HepG2 (cell line): ENCODE measurements around the gene KRT13. TPM values are rescaled to one million over a fixed set of nuclear protein-coding genes. Genes with fewer than 3 reads are reported as not detected.

Experiments
- ATAC-seq: fragments of 200-7000 bp; cut with Tn5 transposase; 3 replicates; pipeline ENCODE4 v1.9.1; 2020; ENCODE audit warnings: mild to moderate bottlenecking, moderate library complexity
- BruUV-seq: library from RNA; stranded (reverse); fragments of 400-500 nt; replicated peaks from 2 replicates; lab custom pipeline; 2021; lab: Mats Ljungman, UMichigan
- CTCF ChIA-PET: fragments of 300-600 bp; formaldehyde crosslinking; extraction: SDS; loops from one replicate; lab custom pipeline; 2021; ENCODE audit warnings: low total read pairs, inconsistent platforms, low intra/inter-chr PET ratio; lab: Yijun Ruan, JAX
- POLR2A ChIA-PET: fragments of 350-600 bp; sonication (Branson Sonifier 250); formaldehyde crosslinking; loops from one replicate; lab custom pipeline; 2020; ENCODE audit warnings: antibody characterized with exemption, inconsistent platforms; lab: Yijun Ruan, JAX
- DNase-seq: peaks from one replicate; pipeline ENCODE4 v3.0.0-alpha.2; 2015; ENCODE audit warnings: low spot score
- FAIRE-seq: peaks from 3 replicates; lab custom pipeline; 2011; peaks lifted over from hg19 to GRCh38; lab: Jason Lieb, UNC
- H2AFZ ChIP-seq: one replicate; pipeline ENCODE4 v1.6.1; 2011; ENCODE audit warnings: low read length, inconsistent platforms
- H3K27ac ChIP-seq: fragments of 300-600 bp; 3 replicates; pipeline ENCODE4 v1.8.0; 2011; ENCODE audit warnings: mixed run types, mild to moderate bottlenecking, mixed read lengths, low read length, inconsistent platforms; ENCODE audit not compliant: insufficient read depth; ENCODE audit errors: extremely low read length
- H3K27me3 ChIP-seq, 2 experiments: fragments of 200-600 bp in 1 of 2; 2 replicates in 1 of 2; 3 replicates in 1 of 2; pipeline versions ENCODE4 v1.6.0 to v1.8.0; 2011; ENCODE audit warnings: low read length in 2 of 2, mild to moderate bottlenecking in 2 of 2, moderate library complexity in 2 of 2, inconsistent platforms in 1 of 2; ENCODE audit not compliant: insufficient read depth in 2 of 2, control insufficient read depth in 1 of 2
- H3K36me3 ChIP-seq, 2 experiments: fragments of 200-600 bp in 1 of 2; replicated peaks in 1 of 2; 2 replicates in 1 of 2; 3 replicates in 1 of 2; pipeline versions ENCODE4 v1.5.1 to v1.8.0; 2011; ENCODE audit warnings: low read length in 2 of 2, inconsistent platforms in 1 of 2; ENCODE audit not compliant: insufficient read depth in 2 of 2, control insufficient read depth in 1 of 2
- H3K4me1 ChIP-seq: 2 replicates; pipeline ENCODE4 v1.5.1; 2012; ENCODE audit warnings: low read length, inconsistent platforms; ENCODE audit not compliant: insufficient read depth
- H3K4me2 ChIP-seq: 2 replicates; pipeline ENCODE4 v1.6.0; 2011; ENCODE audit warnings: low read depth, low read length, inconsistent platforms
- H3K4me3 ChIP-seq, 3 experiments: fragments of 200-600 bp in 1 of 3; sonication (generic), shearing (Covaris generic) in 1 of 3; replicated peaks in 1 of 3; 2 replicates each; pipeline ENCODE4 v1.5.1; 2011 to 2016; ENCODE audit warnings: low read length in 3 of 3, inconsistent platforms in 2 of 3, low read depth in 2 of 3, mild to moderate bottlenecking in 2 of 3, control low read depth in 1 of 3, mixed read lengths in 1 of 3; ENCODE audit not compliant: insufficient read depth in 1 of 3
- H3K79me2 ChIP-seq: one replicate; pipeline ENCODE4 v1.6.1; 2011; ENCODE audit warnings: low read length, inconsistent platforms; ENCODE audit not compliant: insufficient read depth
- H3K9ac ChIP-seq: 2 replicates; pipeline ENCODE4 v1.6.0; 2011; ENCODE audit warnings: mild to moderate bottlenecking, low read depth, low read length, inconsistent platforms; ENCODE audit not compliant: insufficient read depth
- H3K9me3 ChIP-seq: 2 replicates; pipeline ENCODE4 v1.5.1; 2012; ENCODE audit warnings: mild to moderate bottlenecking, low read length
- H4K20me1 ChIP-seq: 2 replicates; pipeline ENCODE4 v1.6.0; 2011; ENCODE audit warnings: inconsistent platforms, mild to moderate bottlenecking, low read length, moderate library complexity; ENCODE audit not compliant: insufficient read depth
- CHCHD3 ChIP-seq: sonication (generic); formaldehyde crosslinking; IDR thresholded peaks from 2 replicates; pipeline ENCODE4 v1.8.0; 2022; ENCODE audit warnings: mild to moderate bottlenecking, missing genetic modification reagents, moderate library complexity
- EED ChIP-seq: sonication (generic); formaldehyde crosslinking; IDR thresholded peaks from 2 replicates; pipeline ENCODE4 v1.5.0; 2020; ENCODE audit warnings: mild to moderate bottlenecking, missing genetic modification reagents
- FOSL2 ChIP-seq: sonication (generic); formaldehyde crosslinking; IDR thresholded peaks from 2 replicates; pipeline ENCODE4 v1.4.0; 2020; ENCODE audit warnings: missing genetic modification reagents
- HES4 ChIP-seq: sonication (generic); formaldehyde crosslinking; IDR thresholded peaks from 2 replicates; pipeline ENCODE4 v1.9.0; 2021; ENCODE audit warnings: mild to moderate bottlenecking, missing genetic modification reagents, borderline replicate concordance
- HMG20A ChIP-seq: IDR thresholded peaks from 2 replicates; pipeline ENCODE4 v1.6.1; 2016; ENCODE audit warnings: borderline replicate concordance
- HNRNPL ChIP-seq: fragments of 200-400 bp; formaldehyde crosslinking; IDR thresholded peaks from 2 replicates; pipeline ENCODE4 v1.6.1; 2017; ENCODE audit warnings: mild to moderate bottlenecking, low read depth, low read length
- NFE2L1 ChIP-seq: sonication (generic); formaldehyde crosslinking; IDR thresholded peaks from 2 replicates; pipeline ENCODE4 v1.4.0; 2020; ENCODE audit warnings: missing genetic modification reagents, mild to moderate bottlenecking, borderline replicate concordance
- POGZ ChIP-seq: sonication (generic); formaldehyde crosslinking; IDR thresholded peaks from 2 replicates; pipeline ENCODE4 v1.4.0; 2020; ENCODE audit warnings: mild to moderate bottlenecking, missing genetic modification reagents
- RFXAP ChIP-seq: sonication (generic); formaldehyde crosslinking; IDR thresholded peaks from 2 replicates; pipeline ENCODE4 v1.4.0; 2020; ENCODE audit warnings: missing genetic modification reagents, borderline replicate concordance
- ZMYM3 ChIP-seq: sonication (generic); formaldehyde crosslinking; IDR thresholded peaks from 2 replicates; pipeline ENCODE4 v1.5.1; 2020; ENCODE audit warnings: mild to moderate bottlenecking, missing genetic modification reagents
- ZNF234 ChIP-seq: sonication (generic); formaldehyde crosslinking; conservative IDR thresholded peaks from 2 replicates; pipeline ENCODE4 v1.5.1; 2020; ENCODE audit warnings: mild to moderate bottlenecking, missing genetic modification reagents
- ZNF251 ChIP-seq: sonication (generic); formaldehyde crosslinking; IDR thresholded peaks from 2 replicates; pipeline ENCODE4 v1.9.0; 2021; ENCODE audit warnings: mild to moderate bottlenecking, missing genetic modification reagents
- ZNF333 ChIP-seq: sonication (generic); formaldehyde crosslinking; IDR thresholded peaks from 2 replicates; pipeline ENCODE4 v1.4.0; 2020; ENCODE audit warnings: mild to moderate bottlenecking, missing genetic modification reagents, borderline replicate concordance
- ZNF567 ChIP-seq: sonication (generic); formaldehyde crosslinking; IDR thresholded peaks from 2 replicates; pipeline ENCODE4 v1.8.1; 2023; ENCODE audit warnings: mild to moderate bottlenecking, missing genetic modification reagents, borderline replicate concordance
- ZNF629 ChIP-seq: sonication (generic); formaldehyde crosslinking; conservative IDR thresholded peaks from 2 replicates; pipeline ENCODE4 v1.5.0; 2020; ENCODE audit warnings: missing genetic modification reagents
- WGBS: methylation state at CpG from one replicate; pipeline ENCODE4 v1.1.6; 2017; ENCODE audit warnings: low lambda C conversion rate; 5-methylcytosine and 5-hydroxymethylcytosine counted together
- in situ Hi-C: cut with HindIII; loops from 2 replicates; pipeline ENCODE4 v1.10.0; 2017; ENCODE audit warnings: low pct_unique_long_range_greater_than_20kb; ENCODE audit not compliant: extremely low pct_ligation_motif_present
- intact Hi-C: fragments of 100-400 bp; cut with micrococcal nuclease; formaldehyde crosslinking; loops from one replicate; pipeline ENCODE4 v1.10.0; 2022; ENCODE audit not compliant: unreplicated experiment
- polyA plus RNA-seq, 8 experiments: library from polyadenylated mRNA; depleted of rRNA in 3 of 8; stranded (reverse) in 7 of 8; unstranded in 1 of 8; fragments of >200 nt; fragmentation: Illumina TruSeq in 4 of 8; extraction: Trizol in 4 of 8; gene quantifications; 2 replicates each; pipeline versions ENCODE4 v1.2.1 to v1.2.3, GENCODE V29; 2011 to 2016; ENCODE audit warnings: low read depth in 4 of 8, missing spikeins in 1 of 8, mixed read lengths in 1 of 8; ENCODE audit not compliant: insufficient read depth in 1 of 8
- total RNA-seq, 5 experiments: library from RNA; depleted of rRNA; stranded (reverse); fragments of >200 nt; fragmentation: Illumina TruSeq; extraction: Trizol; gene quantifications; 2 replicates each; pipeline ENCODE4 v1.2.3, GENCODE V29; 2016; ENCODE audit warnings: low read depth in 1 of 5
- TF ChIP-seq, protein P1 (sequence below): sonication (generic); formaldehyde crosslinking; IDR thresholded peaks from 2 replicates; pipeline ENCODE4 v1.4.0; 2020; ENCODE audit warnings: mild to moderate bottlenecking, missing genetic modification reagents
- TF ChIP-seq, protein P2 (sequence below): sonication (generic); formaldehyde crosslinking; IDR thresholded peaks from 2 replicates; pipeline ENCODE4 v1.4.0; 2020; ENCODE audit warnings: missing genetic modification reagents

The KRT13 gene
- total and polyA plus RNA-seq, 2 of the 13 experiments (the other 11 are each of a cell fraction or from before 2014, with no cell fraction given): not detected

GRCh38 chr17:41547921-41548843, 42.8 kb upstream of the KRT13 start:
- BruUV-seq: no TSS peak
- WGBS: 24% methylated on average over 15 of the region's 23 CpGs
- peaks cover 48% of the 10 kb centered on the region for H3K4me1 ChIP-seq
- peak overlapping the region; percentile 49 for H2AFZ ChIP-seq
- H3K36me3 ChIP-seq: no peaks in the 10 kb centered on the region
- FAIRE-seq: no peak
- ChIA-PET CTCF (interaction anchor here (1.1 to 6.3 kb wide), 9 partner anchors 20 to 745 kb away, joined by 4 to 84 read pairs (median 21); partner anchors contain the start of gene KRT19), POLR2A (interaction anchor here (1.0 to 3.3 kb wide), 6 partner anchors 11 to 729 kb away, joined by 3 to 26 read pairs (median 4); partner anchors contain the start of genes EIF1 and KRT19)
- peak overlapping the region; percentile 93 for H3K4me2 ChIP-seq
- in situ Hi-C loops (loop anchor here (5.0 kb wide), 2 partner anchors 61 to 114 kb away; partner anchors contain the start of gene KRT36), intact Hi-C loops (no loop called here)
- no peaks in the 10 kb centered on the region for H4K20me1 ChIP-seq
- DNase-seq: no peak
- H3K9ac ChIP-seq: no peak overlapping the region
- H3K79me2 ChIP-seq: no peaks in the 10 kb centered on the region
- ATAC-seq: peak; percentile 26
- no peak overlapping the region for H3K27ac ChIP-seq
- H3K4me3 ChIP-seq: peak overlapping the region in 2 of 3 experiments; percentile 18 to 67; a peak in 2 of 6 replicates
- peaks cover 4 to 23% of the 10 kb centered on the region in 2 experiments; a peak in 4 of 5 replicates for H3K27me3 ChIP-seq
- no peaks in the 10 kb centered on the region for H3K9me3 ChIP-seq
- TF ChIP-seq ZNF251 (no peak), ZNF234 (0 out of 2 replicates have a peak, but pooled peaks have one; percentile 25), FOSL2 (CRISPR knock-in tag) (peak; percentile 70), ZMYM3 (peak; percentile 83), HNRNPL (0 out of 2 replicates have a peak, but pooled peaks have one; percentile 31), NFE2L1 (CRISPR knock-in tag) (0 out of 2 replicates have a peak, but pooled peaks have one; percentile 31), HES4 (0 out of 2 replicates have a peak, but pooled peaks have one; percentile 33), POGZ (0 out of 2 replicates have a peak, but pooled peaks have one; percentile 11), ZNF567 (CRISPR knock-in tag) (0 out of 2 replicates have a peak, but pooled peaks have one; percentile 21), CHCHD3 (CRISPR knock-in tag) (0 out of 2 replicates have a peak, but pooled peaks have one; percentile 42), ZNF333 (CRISPR knock-in tag) (peak; percentile 62; the same call in 1 of the 2 replicates), ZNF629 (CRISPR knock-in tag) (peak; percentile 97), EED (peak; percentile 66; the same call in 1 of the 2 replicates), HMG20A (CRISPR knock-in tag) (no peak), RFXAP (CRISPR knock-in tag) (0 out of 2 replicates have a peak, but pooled peaks have one; percentile 3)
- TF ChIP-seq, protein P1, sequence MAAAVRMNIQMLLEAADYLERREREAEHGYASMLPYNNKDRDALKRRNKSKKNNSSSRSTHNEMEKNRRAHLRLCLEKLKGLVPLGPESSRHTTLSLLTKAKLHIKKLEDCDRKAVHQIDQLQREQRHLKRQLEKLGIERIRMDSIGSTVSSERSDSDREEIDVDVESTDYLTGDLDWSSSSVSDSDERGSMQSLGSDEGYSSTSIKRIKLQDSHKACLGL: peak; percentile 61; the same call in 1 of the 2 replicates
- TF ChIP-seq, protein P2, sequence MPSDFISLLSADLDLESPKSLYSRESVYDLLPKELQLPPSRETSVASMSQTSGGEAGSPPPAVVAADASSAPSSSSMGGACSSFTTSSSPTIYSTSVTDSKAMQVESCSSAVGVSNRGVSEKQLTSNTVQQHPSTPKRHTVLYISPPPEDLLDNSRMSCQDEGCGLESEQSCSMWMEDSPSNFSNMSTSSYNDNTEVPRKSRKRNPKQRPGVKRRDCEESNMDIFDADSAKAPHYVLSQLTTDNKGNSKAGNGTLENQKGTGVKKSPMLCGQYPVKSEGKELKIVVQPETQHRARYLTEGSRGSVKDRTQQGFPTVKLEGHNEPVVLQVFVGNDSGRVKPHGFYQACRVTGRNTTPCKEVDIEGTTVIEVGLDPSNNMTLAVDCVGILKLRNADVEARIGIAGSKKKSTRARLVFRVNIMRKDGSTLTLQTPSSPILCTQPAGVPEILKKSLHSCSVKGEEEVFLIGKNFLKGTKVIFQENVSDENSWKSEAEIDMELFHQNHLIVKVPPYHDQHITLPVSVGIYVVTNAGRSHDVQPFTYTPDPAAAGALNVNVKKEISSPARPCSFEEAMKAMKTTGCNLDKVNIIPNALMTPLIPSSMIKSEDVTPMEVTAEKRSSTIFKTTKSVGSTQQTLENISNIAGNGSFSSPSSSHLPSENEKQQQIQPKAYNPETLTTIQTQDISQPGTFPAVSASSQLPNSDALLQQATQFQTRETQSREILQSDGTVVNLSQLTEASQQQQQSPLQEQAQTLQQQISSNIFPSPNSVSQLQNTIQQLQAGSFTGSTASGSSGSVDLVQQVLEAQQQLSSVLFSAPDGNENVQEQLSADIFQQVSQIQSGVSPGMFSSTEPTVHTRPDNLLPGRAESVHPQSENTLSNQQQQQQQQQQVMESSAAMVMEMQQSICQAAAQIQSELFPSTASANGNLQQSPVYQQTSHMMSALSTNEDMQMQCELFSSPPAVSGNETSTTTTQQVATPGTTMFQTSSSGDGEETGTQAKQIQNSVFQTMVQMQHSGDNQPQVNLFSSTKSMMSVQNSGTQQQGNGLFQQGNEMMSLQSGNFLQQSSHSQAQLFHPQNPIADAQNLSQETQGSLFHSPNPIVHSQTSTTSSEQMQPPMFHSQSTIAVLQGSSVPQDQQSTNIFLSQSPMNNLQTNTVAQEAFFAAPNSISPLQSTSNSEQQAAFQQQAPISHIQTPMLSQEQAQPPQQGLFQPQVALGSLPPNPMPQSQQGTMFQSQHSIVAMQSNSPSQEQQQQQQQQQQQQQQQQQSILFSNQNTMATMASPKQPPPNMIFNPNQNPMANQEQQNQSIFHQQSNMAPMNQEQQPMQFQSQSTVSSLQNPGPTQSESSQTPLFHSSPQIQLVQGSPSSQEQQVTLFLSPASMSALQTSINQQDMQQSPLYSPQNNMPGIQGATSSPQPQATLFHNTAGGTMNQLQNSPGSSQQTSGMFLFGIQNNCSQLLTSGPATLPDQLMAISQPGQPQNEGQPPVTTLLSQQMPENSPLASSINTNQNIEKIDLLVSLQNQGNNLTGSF (CRISPR knock-in tag): 0 out of 2 replicates have a peak, but pooled peaks have one; percentile 23
